Stimulated activated CD4-positive, alpha-beta T cell treated with anti-CD3 and anti-CD28 coated beads, Interleukin-1b, Interleukin-23, amount 100 ng/mL, for 48 hours (primary cell): Measurements from ENCODE around the gene PLEKHA5.
"Not testable (repeated sequence)": the region's sequence is repeated elsewhere in the genome, so short reads cannot be mapped to it uniquely, and the experiment has no call there.

Experiments used
- DNase-seq: peaks from one replicate; pipeline ENCODE4 v3.0.0-alpha.2; 2020

Gene PLEKHA5

DNA sequence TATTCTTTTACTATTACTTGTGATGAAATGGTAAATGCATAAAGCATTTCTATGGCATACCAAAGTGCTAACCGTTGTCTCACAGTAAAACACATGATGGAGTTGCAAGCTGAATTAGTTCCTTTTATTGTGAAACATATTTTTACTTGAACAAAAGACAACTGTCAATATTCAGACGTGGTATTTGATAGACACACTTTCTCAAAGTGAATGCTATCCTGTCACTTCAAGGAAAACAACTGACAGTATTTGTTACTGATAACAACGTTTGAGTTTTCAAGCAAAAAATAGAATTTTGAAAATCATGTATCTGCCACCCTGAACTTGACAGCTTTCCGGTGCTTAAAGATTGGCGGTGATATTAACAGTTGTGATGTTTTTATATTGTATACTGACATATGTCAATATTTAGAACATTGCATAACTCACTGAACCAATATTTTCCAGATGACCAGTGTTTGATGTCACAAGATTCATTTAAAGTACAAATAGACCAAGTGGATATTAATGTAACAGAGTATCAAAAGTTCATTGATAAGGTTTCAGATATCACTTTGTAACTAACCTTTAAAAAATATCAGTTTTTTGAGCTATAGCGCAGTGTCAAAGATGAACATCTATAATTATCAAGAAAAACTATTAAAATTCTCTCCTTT is 156.4 kb downstream of the PLEKHA5 start:
- DNase-seq, result no peak

DNA sequence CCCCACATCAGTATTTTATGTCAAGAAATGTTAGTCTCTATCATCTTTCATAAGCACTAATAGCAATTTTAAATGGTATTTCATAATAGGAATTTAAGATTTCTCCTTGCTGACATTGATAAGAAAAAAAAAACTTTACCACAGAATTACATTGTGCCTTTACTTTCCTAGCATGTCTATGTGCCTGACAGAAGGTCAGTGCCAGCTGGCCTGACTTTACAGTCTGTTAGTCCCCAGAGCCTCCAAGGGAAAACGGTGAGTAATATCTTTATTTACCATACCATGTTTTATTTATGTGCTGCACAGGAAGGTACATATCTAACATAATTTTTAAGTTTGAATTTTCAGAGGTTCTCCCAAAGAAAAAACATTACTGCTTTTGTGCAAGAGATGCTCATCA is 157.8 kb downstream of the PLEKHA5 start:
- DNase-seq, result no peak

DNA sequence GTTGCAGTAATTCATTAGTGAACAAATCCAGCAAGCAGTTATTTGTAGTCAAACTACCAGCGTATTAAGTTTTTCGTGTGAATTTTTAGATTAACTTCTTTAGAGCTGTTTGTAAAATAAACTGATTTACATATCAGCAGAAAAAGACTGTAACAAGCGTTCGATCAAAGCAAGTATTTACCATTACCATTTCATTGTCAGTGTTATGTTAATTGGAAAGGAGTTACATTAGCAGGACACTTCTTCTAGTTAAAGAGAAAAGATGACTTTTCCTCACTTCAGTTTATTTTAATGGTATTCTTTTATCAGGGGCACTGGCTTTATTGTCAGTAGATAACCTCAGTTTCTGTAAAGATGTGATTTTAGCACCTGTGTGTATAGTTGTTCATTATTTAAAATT is 158.6 kb downstream of the PLEKHA5 start:
- DNase-seq, result no peak

DNA sequence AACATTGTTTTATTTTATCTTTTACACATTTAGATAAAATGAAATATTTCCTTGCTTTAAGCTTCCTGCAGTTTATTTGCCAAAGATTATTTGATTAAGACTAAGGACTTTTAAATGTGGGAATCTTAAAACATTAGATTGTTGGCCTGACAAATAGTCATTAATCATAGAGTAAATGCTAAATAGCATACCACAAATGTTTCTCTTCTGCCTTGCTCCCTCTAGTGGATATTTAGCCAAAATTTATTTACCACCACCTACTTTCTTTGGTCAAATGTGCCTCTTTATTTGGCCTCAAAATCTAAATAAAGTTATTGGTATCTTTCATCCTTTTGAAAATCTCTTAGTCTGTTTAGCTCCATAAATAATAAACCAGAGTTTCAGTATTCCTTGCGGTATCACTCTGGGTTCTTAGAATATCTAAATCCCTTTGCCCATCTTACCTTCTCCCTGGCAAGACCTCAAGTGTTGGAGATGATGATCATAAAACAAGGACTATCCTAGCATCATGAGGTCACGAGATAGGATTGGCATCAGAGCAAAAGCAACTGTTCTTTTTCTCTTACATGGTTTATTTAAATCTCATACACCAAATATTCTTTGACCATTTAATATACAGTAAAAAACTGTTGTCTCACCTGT is 159.2 kb downstream of the PLEKHA5 start:
- no peak for DNase-seq

DNA sequence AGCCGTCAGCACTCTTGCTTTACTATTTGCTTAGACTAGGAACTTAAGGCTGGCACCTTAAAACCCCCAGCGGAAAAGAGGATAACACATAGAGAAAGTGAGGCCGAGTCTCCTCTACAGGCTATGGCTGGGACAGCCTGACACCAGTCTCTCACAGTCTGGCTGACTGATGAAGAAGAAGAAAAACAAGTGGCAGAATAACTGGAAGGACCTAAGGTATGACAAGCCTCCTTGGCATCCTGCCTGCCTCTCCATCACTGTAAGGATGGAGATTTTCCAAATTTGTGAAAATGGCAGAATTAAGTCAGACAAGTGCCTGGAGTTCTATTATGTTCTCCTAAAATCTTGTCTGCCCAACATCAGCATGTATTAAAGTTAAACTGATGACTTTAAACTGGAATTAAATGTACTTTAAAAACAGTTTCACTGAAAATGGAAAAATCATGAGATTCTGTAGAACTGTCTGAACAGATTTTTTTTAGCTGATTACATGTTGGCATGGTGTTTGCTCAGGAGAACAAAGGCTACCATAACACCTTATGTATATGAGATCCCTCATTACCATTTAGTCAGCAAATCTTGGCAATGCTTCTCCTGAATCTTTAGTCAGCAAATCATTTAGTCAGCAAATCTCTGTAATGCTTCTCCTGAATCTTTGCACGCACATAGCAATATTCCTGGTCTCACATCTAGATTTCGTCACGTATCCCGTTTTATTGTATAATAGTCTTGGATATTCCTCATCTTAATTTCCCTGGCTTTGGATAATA is 169.5 kb downstream of the PLEKHA5 start:
- no peak for DNase-seq

DNA sequence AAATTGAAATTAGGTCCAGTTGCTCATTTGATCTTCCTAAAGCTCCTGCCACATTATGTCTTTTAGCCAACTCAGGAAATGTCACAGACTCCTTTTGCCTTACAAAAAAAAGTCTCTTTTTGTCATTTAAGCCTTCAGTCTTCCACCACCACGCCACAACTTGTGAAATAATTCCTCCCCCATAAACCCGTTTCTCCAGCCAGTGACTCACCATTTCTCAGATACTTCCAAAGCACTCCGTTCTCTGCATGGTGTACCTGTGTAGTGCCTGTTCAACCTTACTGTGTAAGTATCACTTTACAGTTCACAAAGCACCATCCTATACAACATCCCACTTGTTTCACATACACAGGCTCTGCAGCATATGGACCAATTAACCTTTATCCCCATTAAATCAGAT is 170.2 kb downstream of the PLEKHA5 start:
- DNase-seq, result no peak

DNA sequence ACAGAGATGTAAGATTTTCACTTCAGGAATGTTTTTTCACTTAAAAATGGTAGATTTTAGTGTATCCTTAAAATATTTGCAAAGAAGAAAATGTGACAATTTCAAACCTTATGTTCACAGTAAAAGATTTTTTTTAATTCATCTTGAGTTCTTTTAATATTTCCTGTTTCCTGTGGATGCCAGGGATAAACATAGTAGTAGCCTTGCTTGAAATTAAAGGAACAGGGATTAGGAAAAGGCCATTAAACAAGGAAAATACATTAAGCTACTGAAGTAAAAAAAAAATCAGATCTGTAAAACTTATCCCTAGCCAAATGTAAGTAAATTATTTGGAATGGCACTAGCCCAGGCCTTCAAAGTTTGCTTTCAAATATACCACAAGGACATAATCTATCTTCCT is 171.7 kb downstream of the PLEKHA5 start:
- DNase-seq, result no peak

DNA sequence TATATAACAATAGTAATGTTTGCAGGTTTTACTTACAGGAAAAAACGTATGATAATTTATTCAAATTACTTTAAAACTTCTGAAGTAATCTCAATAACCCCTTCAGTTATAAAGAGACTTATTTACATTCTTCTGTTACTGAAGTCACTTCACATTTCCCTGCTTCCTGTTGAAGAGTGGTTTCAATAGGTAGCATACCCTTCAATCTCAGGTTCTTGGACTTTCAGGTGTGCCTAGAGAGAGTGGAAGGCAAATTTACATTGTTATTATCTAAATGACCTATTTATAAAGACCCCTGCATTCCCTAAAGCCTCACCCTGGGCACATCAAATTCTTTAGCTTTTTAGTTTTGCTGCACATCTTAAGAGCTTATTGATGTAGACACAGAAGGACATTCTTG is 172.2 kb downstream of the PLEKHA5 start:
- DNase-seq, result no peak

DNA sequence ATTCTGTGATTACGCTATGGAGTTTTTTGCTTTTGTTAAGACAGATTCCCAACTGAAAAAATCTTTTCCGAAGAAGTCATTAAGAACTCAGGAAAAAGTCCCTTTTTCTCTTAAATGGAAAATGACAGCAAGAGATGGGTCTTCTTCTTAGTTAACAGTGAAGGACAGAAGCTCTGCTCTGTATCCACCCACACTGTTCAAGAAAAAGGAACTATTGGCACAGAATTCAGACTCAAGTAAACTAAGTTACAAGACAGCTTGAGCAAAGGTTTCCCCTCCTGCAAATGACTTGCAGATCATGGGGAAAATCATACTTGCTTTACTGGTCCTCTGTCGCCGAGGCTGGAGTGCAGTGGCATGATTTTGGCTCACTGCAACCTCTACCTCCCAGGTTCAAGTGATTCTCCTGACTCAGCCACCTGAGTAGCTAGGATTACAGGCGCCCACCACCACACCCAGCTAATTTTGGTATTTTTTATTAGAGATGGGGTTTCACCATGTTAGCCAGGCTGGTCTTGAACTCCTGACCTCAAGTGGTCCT is 172.6 kb downstream of the PLEKHA5 start:
- no peak for DNase-seq

DNA sequence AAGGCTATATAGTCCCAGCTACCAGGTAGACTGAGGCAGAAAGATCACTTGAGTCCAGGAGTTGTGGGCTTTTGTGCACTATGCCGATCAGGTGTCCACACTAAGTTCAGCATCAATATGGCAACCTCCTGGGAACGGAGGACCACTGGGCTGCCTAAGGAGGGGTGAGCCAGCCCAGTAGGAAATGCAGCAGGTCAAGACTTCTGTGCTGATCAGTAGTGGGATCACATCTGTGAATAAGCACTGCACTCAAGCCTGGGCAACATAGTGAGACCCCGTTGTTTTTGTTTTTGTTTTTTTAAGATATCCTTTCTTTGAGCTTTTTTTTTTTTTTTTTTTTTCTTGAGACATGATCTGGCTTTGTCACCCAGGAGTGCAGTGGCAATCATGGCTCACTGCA is 174.0 kb downstream of the PLEKHA5 start:
- DNase-seq, result no peak

DNA sequence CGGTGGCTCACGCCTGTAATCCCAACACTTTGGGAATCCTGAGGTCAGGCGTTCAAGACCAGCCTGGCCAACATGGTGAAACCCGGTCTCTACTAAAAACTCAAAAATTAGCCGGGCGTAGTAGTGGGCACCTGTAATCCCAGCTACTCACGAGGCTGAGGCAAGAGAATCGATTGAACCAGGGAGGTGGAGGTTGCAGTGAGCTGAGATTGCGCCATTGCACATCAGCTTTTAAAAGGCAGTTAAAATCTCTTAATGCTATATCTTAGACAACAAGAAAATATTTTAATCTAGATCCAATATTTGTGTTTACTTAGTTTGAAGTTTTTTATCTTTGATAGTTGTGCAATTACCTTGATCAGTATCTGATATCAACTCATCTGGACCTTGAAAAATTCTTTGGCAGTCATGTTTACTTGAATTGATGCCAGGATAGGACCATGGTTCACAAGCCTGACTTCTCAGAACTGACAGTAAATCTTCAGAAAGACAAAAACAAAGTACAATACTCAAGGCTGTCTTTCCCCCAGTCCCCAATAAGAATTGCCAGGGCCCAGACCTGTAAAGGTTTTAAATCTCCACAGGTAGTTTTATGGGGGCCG is 174.7 kb downstream of the PLEKHA5 start:
- no peak for DNase-seq

DNA sequence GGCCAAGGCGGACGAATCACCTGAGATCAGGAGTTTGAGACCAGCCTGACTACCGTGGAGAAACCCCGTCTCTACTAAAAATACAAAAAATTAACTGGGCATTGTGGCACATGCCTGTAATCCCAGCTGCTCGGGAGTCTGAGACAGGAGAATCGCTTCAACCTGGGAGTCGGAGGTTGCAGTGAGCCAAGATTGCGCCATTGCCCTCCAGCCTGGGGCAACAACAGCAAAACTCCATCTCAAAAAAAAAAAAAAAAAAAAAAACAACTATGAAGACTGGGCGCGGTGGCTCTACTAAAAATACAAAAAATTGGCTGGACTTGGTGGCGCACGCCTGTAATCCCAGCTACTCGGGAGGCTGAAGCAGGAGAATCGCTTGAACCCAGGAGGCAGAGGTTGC is 176.1 kb downstream of the PLEKHA5 start:
- not testable (repeated sequence) for DNase-seq

DNA sequence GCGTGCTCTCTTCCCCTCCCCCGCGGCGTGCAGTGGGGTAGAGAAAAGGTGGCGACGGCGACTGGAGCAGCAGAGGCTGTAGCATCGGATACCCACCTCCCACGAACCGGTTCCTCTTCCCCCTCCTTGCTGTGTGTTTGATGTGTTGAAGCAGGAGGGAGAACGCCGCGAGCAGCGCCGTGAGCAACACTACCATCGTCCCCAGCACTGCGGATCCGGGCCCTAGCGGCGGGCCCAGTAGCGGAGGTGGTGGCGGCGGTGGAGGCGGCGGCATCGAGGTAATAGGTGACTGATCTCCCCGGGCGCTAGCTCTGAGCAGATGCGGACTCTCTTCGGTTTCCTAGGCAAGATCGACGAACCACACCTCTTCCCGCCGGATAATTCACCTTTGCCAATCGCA is 176.8 kb downstream of the PLEKHA5 start:
- DNase-seq, result no peak

DNA sequence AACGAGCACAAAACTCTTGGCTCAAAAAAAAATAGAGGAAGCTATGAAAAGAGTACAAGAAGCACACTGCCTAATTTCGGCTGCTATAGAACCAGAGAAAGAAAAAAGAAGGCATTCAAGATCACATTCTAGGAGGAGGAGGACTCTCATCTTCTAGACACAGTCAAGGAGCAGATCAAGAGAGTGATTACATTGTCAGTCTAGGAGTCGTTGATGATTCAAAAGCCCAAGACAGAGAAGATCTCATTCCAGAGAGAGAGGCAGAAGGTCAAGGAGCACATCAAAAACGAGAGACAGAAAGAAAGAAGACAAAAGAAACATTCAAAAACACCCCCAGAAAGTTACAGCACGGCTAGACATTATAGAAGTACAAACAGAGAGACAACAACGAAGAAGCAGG is 177.9 kb downstream of the PLEKHA5 start:
- DNase-seq, result no peak

DNA sequence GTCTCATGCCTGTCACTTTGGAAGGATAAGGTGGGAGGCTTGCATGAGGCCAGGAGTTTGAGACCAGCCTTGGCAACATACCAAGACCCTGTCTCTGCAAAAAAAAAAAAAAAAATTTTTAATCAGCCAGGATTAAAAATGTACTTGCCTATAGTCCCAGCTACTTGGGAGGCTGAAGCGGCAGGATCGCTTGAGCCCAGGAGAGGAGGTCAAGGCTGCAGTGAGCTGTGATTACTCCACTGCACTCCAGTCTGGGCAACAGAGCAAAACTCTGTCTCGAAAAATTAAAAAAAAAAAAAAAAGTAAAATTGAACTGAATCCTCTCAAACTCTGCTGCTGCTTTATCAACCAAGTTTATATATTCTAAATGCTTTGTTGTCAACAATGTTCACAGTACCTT is 181.6 kb downstream of the PLEKHA5 start:
- DNase-seq, result no peak

DNA sequence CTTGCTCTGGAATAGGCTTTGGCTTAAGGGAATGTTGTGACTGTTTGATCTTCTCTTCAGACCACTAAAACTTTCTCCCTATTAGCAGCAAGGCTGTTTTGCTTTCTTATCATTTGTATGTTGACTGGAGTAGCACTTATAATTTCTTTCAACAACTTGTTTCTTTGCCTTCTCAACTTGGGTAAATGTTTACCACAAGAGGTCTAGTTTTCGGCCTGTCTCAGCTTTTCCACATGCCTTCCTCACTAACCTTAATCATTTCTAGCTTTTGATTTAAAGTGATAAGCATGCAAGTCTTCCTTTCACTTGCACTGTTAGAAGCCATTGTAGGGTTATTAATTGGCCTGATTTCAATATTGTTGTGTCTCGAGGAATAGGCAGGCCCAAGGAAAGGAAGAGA is 183.1 kb downstream of the PLEKHA5 start:
- DNase-seq, result no peak

DNA sequence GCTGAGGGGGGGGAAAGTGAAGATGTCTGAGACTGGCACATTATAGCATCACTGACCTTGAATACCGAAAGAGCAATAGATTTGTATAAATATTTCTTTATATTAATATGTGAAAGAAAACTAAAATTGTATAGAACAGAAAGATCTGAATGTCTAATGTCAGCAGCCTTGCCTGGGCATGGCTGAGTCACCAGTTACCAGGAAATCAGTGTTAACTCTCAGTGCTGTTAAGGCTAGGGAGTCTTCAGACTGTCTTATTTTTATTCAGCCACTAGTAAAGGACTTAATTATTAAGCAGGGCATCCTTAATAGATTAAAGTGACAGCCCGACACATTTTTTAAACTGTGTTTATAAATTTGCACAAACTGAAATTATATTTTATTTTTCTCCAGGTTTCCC is 186.9 kb downstream of the PLEKHA5 start:
- DNase-seq, result no peak

DNA sequence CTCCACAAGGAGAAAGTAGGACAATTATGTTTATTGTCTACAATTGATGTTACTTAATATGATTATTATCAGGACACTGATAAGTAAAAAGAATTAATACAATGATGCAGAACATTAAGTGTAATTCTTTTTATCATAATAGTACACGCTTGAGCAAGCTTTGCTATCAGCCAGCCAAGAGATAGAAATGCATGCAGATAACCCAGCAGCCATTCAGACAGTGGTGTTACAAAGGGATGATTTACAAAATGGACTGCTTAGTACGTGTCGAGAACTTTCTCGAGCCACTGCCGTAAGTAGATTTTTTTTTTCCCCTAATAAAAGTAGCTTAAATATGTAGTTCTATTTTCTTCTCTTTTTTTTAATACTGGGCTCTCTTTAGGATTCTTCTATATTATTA is 192.8 kb downstream of the PLEKHA5 start:
- no peak for DNase-seq

DNA sequence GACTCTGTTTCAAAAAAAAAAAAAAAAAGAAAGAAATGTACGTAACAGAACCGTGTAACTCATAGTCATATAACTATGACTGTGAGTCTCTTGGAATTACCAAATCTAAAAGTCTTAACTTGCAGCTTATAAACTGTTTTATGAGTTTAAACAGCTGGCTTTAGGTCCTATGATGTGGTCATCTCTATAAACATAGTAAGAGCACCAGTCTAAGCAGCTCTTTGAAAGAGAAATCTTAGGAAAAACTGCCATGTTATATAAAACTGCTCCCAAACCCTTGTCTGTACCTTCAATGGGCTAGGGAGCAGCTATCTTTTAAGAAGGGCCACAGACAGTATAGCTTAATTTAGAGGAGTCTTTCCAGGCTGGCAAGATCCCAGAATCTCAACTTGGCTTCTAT is 194.3 kb downstream of the PLEKHA5 start:
- no peak for DNase-seq

DNA sequence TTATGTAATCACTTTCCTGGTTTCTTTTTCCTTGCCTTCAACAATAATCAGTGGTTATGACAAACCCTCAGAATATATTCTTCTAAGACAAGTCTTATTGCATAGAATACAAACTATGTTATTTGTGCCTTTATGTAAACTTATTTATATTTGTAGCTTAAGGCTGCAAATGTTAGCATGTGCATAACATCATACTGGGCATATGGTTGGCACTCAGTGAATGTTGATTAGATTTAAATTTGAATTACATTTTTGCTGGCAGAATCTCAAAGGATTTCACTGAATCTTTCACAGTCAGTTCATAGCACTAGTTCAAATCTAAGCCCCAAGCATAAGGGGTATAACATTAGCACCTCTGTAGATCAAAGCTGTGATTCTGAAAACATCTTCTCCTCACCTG is 196.6 kb downstream of the PLEKHA5 start:
- DNase-seq, result no peak

DNA sequence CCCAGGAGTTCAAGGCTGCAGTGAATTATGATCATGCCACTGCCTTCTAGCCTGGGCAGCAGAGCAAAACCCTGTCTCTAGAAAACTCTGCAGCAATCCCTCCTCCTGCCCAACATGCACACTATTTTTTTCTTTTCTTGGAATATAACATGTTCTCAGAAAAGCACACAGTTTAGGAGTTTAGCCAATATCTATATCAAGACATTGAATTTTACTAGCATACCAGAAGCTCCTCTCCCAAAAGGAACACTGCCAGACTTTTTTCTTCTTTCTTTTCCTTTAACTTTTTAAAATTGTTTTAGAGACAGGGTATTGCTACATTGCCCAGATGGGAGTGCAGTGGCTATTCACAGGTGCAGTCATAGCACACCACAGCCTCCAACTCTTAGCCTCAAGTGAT is 202.7 kb downstream of the PLEKHA5 start:
- no peak for DNase-seq

DNA sequence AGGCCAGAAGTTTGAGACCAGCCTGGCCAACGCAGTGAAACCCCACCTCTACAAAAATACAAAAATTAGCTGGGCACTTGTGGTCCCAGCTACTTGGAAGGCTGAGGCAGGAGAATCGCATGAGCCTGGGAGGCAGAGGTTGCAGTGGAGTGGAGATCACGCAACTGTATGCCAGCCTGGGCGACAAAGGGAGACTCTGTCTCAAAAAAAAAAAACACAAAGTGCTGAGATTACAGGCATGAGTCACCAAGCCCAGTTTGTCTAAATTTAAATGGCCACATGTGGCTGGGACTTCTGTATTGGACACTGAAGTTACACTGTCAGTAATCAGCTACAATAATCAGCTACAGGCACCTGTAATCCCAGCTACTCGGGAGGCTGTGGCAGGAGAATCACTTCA is 208.9 kb downstream of the PLEKHA5 start:
- DNase-seq, result no peak

DNA sequence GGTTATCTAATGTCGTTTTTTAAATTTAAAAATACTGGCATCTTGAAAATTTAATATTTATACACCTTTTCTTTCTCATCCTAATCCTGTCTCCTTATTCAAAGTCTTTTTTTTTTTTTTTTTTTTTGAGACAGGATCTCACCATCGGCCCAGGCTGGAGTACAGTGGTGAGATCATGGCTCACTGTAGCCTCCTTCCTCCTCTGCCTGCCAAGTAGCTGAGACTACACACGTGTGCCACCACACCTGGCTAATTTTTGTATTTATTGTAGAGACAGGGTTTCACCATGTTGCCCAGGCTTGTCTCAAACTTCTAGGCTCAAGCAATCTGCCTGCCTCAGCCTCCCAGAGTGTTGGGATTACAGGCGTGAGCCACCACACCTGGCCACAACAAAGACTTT is 221.3 kb downstream of the PLEKHA5 start:
- DNase-seq, result not testable (repeated sequence)

DNA sequence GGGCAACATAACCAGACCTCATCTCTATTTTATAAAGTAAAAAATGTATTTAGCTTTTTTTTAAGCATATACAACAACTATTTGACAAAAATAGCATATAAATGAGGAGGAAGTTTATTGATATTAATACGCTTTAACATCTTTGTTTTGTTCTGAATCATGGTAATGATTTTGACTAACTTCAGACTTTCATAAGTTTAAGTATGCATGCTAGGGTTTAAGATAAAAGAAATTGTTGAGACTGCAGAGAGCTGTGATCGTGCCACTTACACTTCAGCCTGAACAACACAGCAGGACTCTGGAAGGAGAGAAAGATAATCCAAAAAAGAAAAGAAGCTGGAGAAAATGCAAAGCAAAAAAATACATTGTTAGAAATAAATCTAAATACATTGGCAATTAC is 221.8 kb downstream of the PLEKHA5 start:
- no peak for DNase-seq
